ENCODE data around the gene RGS7.

- TF ChIP-seq CTCF (IDR thresholded peaks at IDR 0.05; ENCODE audit: poor library complexity) (no peak), EZH2 (IDR thresholded peaks at IDR 0.05; ENCODE audit: borderline replicate concordance) (no peak)
Observed at GRCh38 chr1:240970253-240970652, 386.8 kb downstream of the RGS7 start.

All from hepatocyte (in vitro differentiated cells).